H1 (cell line): ENCODE measurements around the gene ARHGAP26. TPM values are rescaled to one million over a fixed set of nuclear protein-coding genes. Genes with fewer than 3 reads are reported as not detected.

Source experiments
- CTCF ChIA-PET: fragments of 300-600 bp; sonication (Branson Sonifier 250); formaldehyde crosslinking; loops from one replicate; lab custom pipeline; 2021; ENCODE audit not compliant: partially characterized antibody; lab: Charles Lee
- POLR2A ChIA-PET: fragments of 300-600 bp; sonication (Branson Sonifier 250); formaldehyde crosslinking; loops from one replicate; lab custom pipeline; 2021; ENCODE audit warnings: inconsistent platforms; ENCODE audit not compliant: partially characterized antibody; lab: Charles Lee
- DNase-seq, 2 experiments: peaks; one replicate each; pipeline versions ENCODE4 v3.0.0 to v3.0.0-alpha.2; 2010 to 2022; ENCODE audit warnings: low spot score in 2 of 2, low read depth in 1 of 2, mixed read lengths in 1 of 2
- FAIRE-seq: peaks from 2 replicates; lab custom pipeline; 2011; peaks lifted over from hg19 to GRCh38; lab: Jason Lieb, UNC
- H2AFZ ChIP-seq: 2 replicates; pipeline ENCODE4 v1.8.1; 2012; ENCODE audit warnings: low read length, inconsistent platforms
- H2AK5ac ChIP-seq: 2 replicates; pipeline ENCODE4 v1.6.1; 2013; ENCODE audit warnings: low read depth, low read length
- H2BK120ac ChIP-seq: replicated peaks from 2 replicates; pipeline ENCODE3; 2013; ENCODE audit warnings: low read depth, low read length, inconsistent platforms
- H2BK12ac ChIP-seq: 2 replicates; pipeline ENCODE4 v1.6.1; 2013; ENCODE audit warnings: low read depth, low read length
- H2BK15ac ChIP-seq: 2 replicates; pipeline ENCODE4 v1.6.1; 2013; ENCODE audit warnings: low read length
- H2BK20ac ChIP-seq: 2 replicates; pipeline ENCODE4 v1.6.1; 2013; ENCODE audit warnings: low read length
- H2BK5ac ChIP-seq: 2 replicates; pipeline ENCODE4 v1.6.1; 2013; ENCODE audit warnings: low read depth, low read length
- H3K14ac ChIP-seq: 2 replicates; pipeline ENCODE4 v1.6.1; 2013; ENCODE audit warnings: inconsistent platforms; ENCODE audit not compliant: insufficient read length
- H3K18ac ChIP-seq: 2 replicates; pipeline ENCODE4 v1.6.1; 2013; ENCODE audit warnings: low read length; ENCODE audit errors: extremely low read depth
- H3K23ac ChIP-seq: 2 replicates; pipeline ENCODE4 v1.6.1; 2013; ENCODE audit warnings: inconsistent platforms; ENCODE audit not compliant: insufficient read length
- H3K23me2 ChIP-seq: 2 replicates; pipeline ENCODE4 v1.6.1; 2013; ENCODE audit warnings: low read depth, low read length
- H3K27ac ChIP-seq: 2 replicates; pipeline ENCODE4 v1.6.1; 2011; ENCODE audit warnings: low read depth, low read length, inconsistent platforms
- H3K27me3 ChIP-seq, 4 experiments: replicated peaks in 1 of 4; 1 replicate in 1 of 4; 2 replicates in 3 of 4; pipeline versions ENCODE4 v1.6.1 to v1.8.1; 2011 to 2013; ENCODE audit warnings: low read length in 3 of 4, mild to moderate bottlenecking in 3 of 4, inconsistent platforms in 2 of 4, mixed read lengths in 2 of 4, moderate library complexity in 1 of 4; ENCODE audit not compliant: control insufficient read depth in 3 of 4, insufficient read depth in 3 of 4; ENCODE audit errors: extremely low read depth in 1 of 4
- H3K36me3 ChIP-seq, 4 experiments: 2 replicates each; pipeline versions ENCODE4 v1.6.1 to v1.8.1; 2011 to 2013; ENCODE audit warnings: mild to moderate bottlenecking in 4 of 4, low read length in 3 of 4, moderate library complexity in 2 of 4, control low read depth in 1 of 4, inconsistent platforms in 1 of 4; ENCODE audit not compliant: insufficient read depth in 4 of 4, control insufficient read depth in 2 of 4
- H3K4ac ChIP-seq: replicated peaks from 2 replicates; pipeline ENCODE3; 2013; ENCODE audit warnings: low read length, low read depth, mixed read lengths, inconsistent platforms; ENCODE audit not compliant: insufficient read length
- H3K4me1 ChIP-seq, 4 experiments: replicated peaks in 1 of 4; 1 replicate in 1 of 4; 2 replicates in 3 of 4; pipeline versions ENCODE4 v1.6.1 to v1.8.1; 2011 to 2013; ENCODE audit warnings: low read length in 3 of 4, inconsistent platforms in 2 of 4, mixed read lengths in 1 of 4; ENCODE audit not compliant: insufficient read depth in 4 of 4, control insufficient read depth in 3 of 4
- H3K4me2 ChIP-seq, 2 experiments: 2 replicates each; pipeline versions ENCODE4 v1.6.1 to v1.8.1; 2011 to 2013; ENCODE audit warnings: low read depth in 2 of 2, low read length in 2 of 2, control low read depth in 1 of 2, inconsistent platforms in 1 of 2, mild to moderate bottlenecking in 1 of 2; ENCODE audit not compliant: insufficient read depth in 1 of 2
- H3K4me3 ChIP-seq, 4 experiments: fragments of 200-600, 300-600 bp in 1 of 4; sonication (generic), shearing (Covaris generic), sonication (Bioruptor Twin) in 1 of 4; 2 replicates each; pipeline versions ENCODE4 v1.5.1 to v1.8.1; 2011 to 2016; ENCODE audit warnings: low read length in 4 of 4, low read depth in 3 of 4, control low read depth in 2 of 4, inconsistent platforms in 2 of 4, mild to moderate bottlenecking in 2 of 4, mixed read lengths in 1 of 4, moderate library complexity in 1 of 4; ENCODE audit not compliant: insufficient read depth in 2 of 4; ENCODE audit errors: extremely low read depth in 1 of 4
- H3K56ac ChIP-seq: replicated peaks from 2 replicates; pipeline ENCODE3; 2013; ENCODE audit warnings: low read depth, mild to moderate bottlenecking, mixed read lengths, low read length, inconsistent platforms; ENCODE audit not compliant: insufficient read length
- H3K79me1 ChIP-seq: 2 replicates; pipeline ENCODE4 v1.6.1; 2013; ENCODE audit warnings: low read depth, low read length, control low read depth
- H3K79me2 ChIP-seq, 2 experiments: 2 replicates each; pipeline versions ENCODE4 v1.6.1 to v1.8.1; 2012 to 2013; ENCODE audit warnings: low read length in 2 of 2, mild to moderate bottlenecking in 2 of 2, inconsistent platforms in 1 of 2; ENCODE audit not compliant: insufficient read depth in 2 of 2, control insufficient read depth in 1 of 2
- H3K9ac ChIP-seq, 4 experiments: replicated peaks in 1 of 4; 1 replicate in 1 of 4; 2 replicates in 3 of 4; pipeline versions ENCODE4 v1.6.1 to v1.8.1; 2011 to 2013; ENCODE audit warnings: low read depth in 3 of 4, low read length in 3 of 4, control low read depth in 2 of 4, mild to moderate bottlenecking in 2 of 4, moderate library complexity in 2 of 4, inconsistent platforms in 1 of 4; ENCODE audit errors: extremely low read depth in 1 of 4
- H3K9me3 ChIP-seq, 2 experiments: 2 replicates each; pipeline versions ENCODE4 v1.6.1 to v1.8.1; 2012 to 2013; ENCODE audit warnings: mild to moderate bottlenecking in 2 of 2, moderate library complexity in 2 of 2, control low read depth in 1 of 2, inconsistent platforms in 1 of 2, low read depth in 1 of 2, low read length in 1 of 2, mixed read lengths in 1 of 2; ENCODE audit not compliant: insufficient read depth in 2 of 2
- H4K20me1 ChIP-seq, 2 experiments: replicated peaks in 1 of 2; 2 replicates each; pipeline versions ENCODE3 to v1.8.1; 2011 to 2013; ENCODE audit warnings: inconsistent platforms in 2 of 2, low read length in 2 of 2, mild to moderate bottlenecking in 1 of 2; ENCODE audit not compliant: insufficient read depth in 2 of 2, control insufficient read depth in 1 of 2
- H4K5ac ChIP-seq: 2 replicates; pipeline ENCODE4 v1.6.1; 2013; ENCODE audit warnings: low read length, low read depth, mixed read lengths, inconsistent platforms; ENCODE audit not compliant: insufficient read length
- H4K8ac ChIP-seq: 2 replicates; pipeline ENCODE4 v1.8.0; 2013; ENCODE audit warnings: mild to moderate bottlenecking, moderate library complexity, low read length, inconsistent platforms; ENCODE audit not compliant: insufficient read depth; ENCODE audit errors: extremely low read depth
- H4K91ac ChIP-seq: replicated peaks from 2 replicates; pipeline ENCODE3; 2013; ENCODE audit warnings: low read length, mixed read lengths, inconsistent platforms; ENCODE audit not compliant: insufficient read length
- BRCA1 ChIP-seq: IDR thresholded peaks from 2 replicates; pipeline ENCODE4 v1.6.1; 2012; ENCODE audit warnings: low read depth, low read length, improper control_type of control experiment
- HDAC6 ChIP-seq: IDR thresholded peaks from one replicate; pipeline ENCODE4 v1.7.1; 2012; ENCODE audit warnings: low read depth, mild to moderate bottlenecking, inconsistent platforms, low read length, moderate library complexity
- JUND ChIP-seq: IDR thresholded peaks from 2 replicates; pipeline ENCODE4 v1.6.1; 2011; ENCODE audit warnings: mild to moderate bottlenecking, improper control_type of control experiment, low read length
- RFX5 ChIP-seq: IDR thresholded peaks from 2 replicates; pipeline ENCODE4 v1.6.1; 2011; ENCODE audit warnings: low read depth, low read length, improper control_type of control experiment, borderline replicate concordance
- RXRA ChIP-seq: IDR thresholded peaks from 2 replicates; pipeline ENCODE4 v1.6.1; 2011; ENCODE audit warnings: low read depth, mild to moderate bottlenecking, low read length, moderate library complexity; ENCODE audit not compliant: insufficient read depth
- ZNF274 ChIP-seq: IDR thresholded peaks from 2 replicates; pipeline ENCODE4 v1.7.0; 2012; ENCODE audit warnings: low read length, borderline replicate concordance; ENCODE audit errors: extremely low read depth
- WGBS, 2 experiments: shearing (Covaris generic) in 1 of 2; methylation state at CpG; one replicate each; pipeline versions ENCODE4 v1.1.6 to v1.1.7; 2013 to 2015; ENCODE audit warnings: low lambda C conversion rate in 2 of 2, mixed read lengths in 2 of 2, inconsistent platforms in 1 of 2, low coverage in 1 of 2, missing lambda C conversion rate in 1 of 2; ENCODE audit not compliant: insufficient replicate concordance in 2 of 2, insufficient coverage in 1 of 2, insufficient read length in 1 of 2; ENCODE audit errors: extremely low coverage in 1 of 2, missing lambda C conversion rate in 1 of 2; 5-methylcytosine and 5-hydroxymethylcytosine counted together
- polyA plus RNA-seq, 7 experiments: library from polyadenylated mRNA; depleted of rRNA in 3 of 7; stranded (reverse) in 5 of 7; unstranded in 2 of 7; fragments of >200 nt in 5 of 7; fragments of 200-250 nt in 2 of 7; gene quantifications; 1 replicate in 5 of 7; 2 replicates in 1 of 7; 4 replicates in 1 of 7; pipeline versions ENCODE4 v1.2.1 to v1.2.3, GENCODE V29; 2011 to 2013; ENCODE audit warnings: missing spikeins in 2 of 7, mixed read lengths in 2 of 7
- total RNA-seq: library from RNA; stranded (reverse); fragmentation: NEBNext Ultra II Directional; extraction: Animal tissue kit (Norgen Biotek cat#: 25700); gene quantifications from 2 replicates; pipeline ENCODE4 v1.2.1, GENCODE V29; 2021
- TF ChIP-seq, protein P1 (sequence below), 3 experiments: IDR thresholded peaks; 1 replicate in 2 of 3; 2 replicates in 1 of 3; pipeline versions ENCODE4 v1.5.1 to v1.6.1; 2011; ENCODE audit warnings: low read length in 3 of 3, mild to moderate bottlenecking in 3 of 3, inconsistent platforms in 2 of 3, low read depth in 1 of 3, moderate library complexity in 1 of 3; ENCODE audit not compliant: insufficient read depth in 1 of 3; ENCODE audit errors: control extremely low read depth in 1 of 3
- TF ChIP-seq, protein P2 (sequence below): IDR thresholded peaks from 2 replicates; pipeline ENCODE4 v1.6.1; 2011; ENCODE audit warnings: low read length, improper control_type of control experiment
- TF ChIP-seq, protein P3 (sequence below): IDR thresholded peaks from 2 replicates; pipeline ENCODE4 v1.6.1; 2012; ENCODE audit warnings: inconsistent platforms

The ARHGAP26 gene
- total and polyA plus RNA-seq, 2 of the 8 experiments (the other 6 are each of a cell fraction or from before 2014, with no cell fraction given) = 7.1 to 24.8 TPM

DNA sequence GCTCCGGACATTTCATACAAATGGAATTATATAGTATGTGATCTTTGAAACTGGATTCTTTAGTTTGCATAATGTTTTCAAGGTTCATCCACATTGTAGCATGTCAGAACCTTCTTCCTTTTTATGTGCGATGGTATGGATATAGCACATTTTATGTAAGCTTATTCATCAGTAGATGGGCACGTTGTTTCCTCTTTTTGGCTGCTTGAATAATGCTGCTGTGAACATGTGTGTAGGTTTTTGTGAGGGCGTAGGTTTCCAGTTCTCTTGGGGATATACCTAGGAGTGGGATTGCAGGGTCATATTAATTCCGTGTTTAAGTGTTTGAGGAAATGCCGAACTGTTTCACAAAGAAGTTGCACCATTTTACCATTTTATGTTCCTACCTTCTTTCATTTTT lies 445.5 kb downstream of the ARHGAP26 start:
- Histone ChIP-seq H4K8ac (no peak overlapping the region), H2BK120ac (no peak overlapping the region), H3K4me1 (peaks cover 0 to 14% (median 5%) of the 10 kb centered on the region in 4 experiments; a peak in 3 of 7 replicates), H3K23me2 (no peaks in the 10 kb centered on the region; the same call in 1 of the 2 replicates), H3K36me3 (no peaks in the 10 kb centered on the region; a peak in 1 of 8 replicates), H3K56ac (no peak overlapping the region), H3K14ac (no peak overlapping the region), H3K9ac (no peak overlapping the region), H4K5ac (no peak overlapping the region), H2AFZ (no peak overlapping the region), H2BK20ac (no peak overlapping the region), H2AK5ac (no peak overlapping the region), H3K23ac (no peak overlapping the region), H3K79me2 (no peaks in the 10 kb centered on the region)
- no peak for DNase-seq
- ChIA-PET POLR2A (no interaction called here), CTCF (interaction anchor here (0.5 to 2.6 kb wide), 2 partner anchors 10 to 965 kb away, joined by 3 to 9 read pairs; no protein-coding TSS in a partner anchor)
- no peak for FAIRE-seq
- TF ChIP-seq RXRA = no peak
- TF ChIP-seq BRCA1 = no peak
- TF ChIP-seq, protein P1, sequence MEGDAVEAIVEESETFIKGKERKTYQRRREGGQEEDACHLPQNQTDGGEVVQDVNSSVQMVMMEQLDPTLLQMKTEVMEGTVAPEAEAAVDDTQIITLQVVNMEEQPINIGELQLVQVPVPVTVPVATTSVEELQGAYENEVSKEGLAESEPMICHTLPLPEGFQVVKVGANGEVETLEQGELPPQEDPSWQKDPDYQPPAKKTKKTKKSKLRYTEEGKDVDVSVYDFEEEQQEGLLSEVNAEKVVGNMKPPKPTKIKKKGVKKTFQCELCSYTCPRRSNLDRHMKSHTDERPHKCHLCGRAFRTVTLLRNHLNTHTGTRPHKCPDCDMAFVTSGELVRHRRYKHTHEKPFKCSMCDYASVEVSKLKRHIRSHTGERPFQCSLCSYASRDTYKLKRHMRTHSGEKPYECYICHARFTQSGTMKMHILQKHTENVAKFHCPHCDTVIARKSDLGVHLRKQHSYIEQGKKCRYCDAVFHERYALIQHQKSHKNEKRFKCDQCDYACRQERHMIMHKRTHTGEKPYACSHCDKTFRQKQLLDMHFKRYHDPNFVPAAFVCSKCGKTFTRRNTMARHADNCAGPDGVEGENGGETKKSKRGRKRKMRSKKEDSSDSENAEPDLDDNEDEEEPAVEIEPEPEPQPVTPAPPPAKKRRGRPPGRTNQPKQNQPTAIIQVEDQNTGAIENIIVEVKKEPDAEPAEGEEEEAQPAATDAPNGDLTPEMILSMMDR (IDR thresholded peaks at IDR 0.05; ENCODE audit: control extremely low read depth in 1 of 3, insufficient read depth in 1 of 3, low read depth in 1 of 3, low read length in 3 of 3) = no peak
- TF ChIP-seq HDAC6 = no peak
- TF ChIP-seq, protein P2, sequence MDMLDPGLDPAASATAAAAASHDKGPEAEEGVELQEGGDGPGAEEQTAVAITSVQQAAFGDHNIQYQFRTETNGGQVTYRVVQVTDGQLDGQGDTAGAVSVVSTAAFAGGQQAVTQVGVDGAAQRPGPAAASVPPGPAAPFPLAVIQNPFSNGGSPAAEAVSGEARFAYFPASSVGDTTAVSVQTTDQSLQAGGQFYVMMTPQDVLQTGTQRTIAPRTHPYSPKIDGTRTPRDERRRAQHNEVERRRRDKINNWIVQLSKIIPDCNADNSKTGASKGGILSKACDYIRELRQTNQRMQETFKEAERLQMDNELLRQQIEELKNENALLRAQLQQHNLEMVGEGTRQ = no peak
- TF ChIP-seq JUND = no peak
- TF ChIP-seq RFX5 = no peak
- no peak for TF ChIP-seq ZNF274
- TF ChIP-seq, protein P3, sequence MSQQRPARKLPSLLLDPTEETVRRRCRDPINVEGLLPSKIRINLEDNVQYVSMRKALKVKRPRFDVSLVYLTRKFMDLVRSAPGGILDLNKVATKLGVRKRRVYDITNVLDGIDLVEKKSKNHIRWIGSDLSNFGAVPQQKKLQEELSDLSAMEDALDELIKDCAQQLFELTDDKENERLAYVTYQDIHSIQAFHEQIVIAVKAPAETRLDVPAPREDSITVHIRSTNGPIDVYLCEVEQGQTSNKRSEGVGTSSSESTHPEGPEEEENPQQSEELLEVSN = no peak
- TF ChIP-seq, all 59 proteins: peak for 0
- Histone ChIP-seq H2BK12ac (no peak overlapping the region), H3K79me1 (no peaks in the 10 kb centered on the region), H3K4me3 (no peak overlapping the region), H2BK5ac (no peak overlapping the region), H3K4me2 (no peak overlapping the region), H3K4ac (no peak overlapping the region), H3K9me3 (no peaks in the 10 kb centered on the region), H3K27me3 (no peaks in the 10 kb centered on the region), H4K20me1 (no peaks in the 10 kb centered on the region), H2BK15ac (no peak overlapping the region), H3K27ac (no peak overlapping the region), H3K18ac (no peak overlapping the region), H4K91ac (no peak overlapping the region)
- WGBS, 2 experiments = 91% methylated on average over 6 of the region's 6 CpGs; no CpG with 5 or more reads in 1 of the 2 experiments
